Measurements from ENCODE around the gene TMEFF2.

- TF ChIP-seq, protein P1, sequence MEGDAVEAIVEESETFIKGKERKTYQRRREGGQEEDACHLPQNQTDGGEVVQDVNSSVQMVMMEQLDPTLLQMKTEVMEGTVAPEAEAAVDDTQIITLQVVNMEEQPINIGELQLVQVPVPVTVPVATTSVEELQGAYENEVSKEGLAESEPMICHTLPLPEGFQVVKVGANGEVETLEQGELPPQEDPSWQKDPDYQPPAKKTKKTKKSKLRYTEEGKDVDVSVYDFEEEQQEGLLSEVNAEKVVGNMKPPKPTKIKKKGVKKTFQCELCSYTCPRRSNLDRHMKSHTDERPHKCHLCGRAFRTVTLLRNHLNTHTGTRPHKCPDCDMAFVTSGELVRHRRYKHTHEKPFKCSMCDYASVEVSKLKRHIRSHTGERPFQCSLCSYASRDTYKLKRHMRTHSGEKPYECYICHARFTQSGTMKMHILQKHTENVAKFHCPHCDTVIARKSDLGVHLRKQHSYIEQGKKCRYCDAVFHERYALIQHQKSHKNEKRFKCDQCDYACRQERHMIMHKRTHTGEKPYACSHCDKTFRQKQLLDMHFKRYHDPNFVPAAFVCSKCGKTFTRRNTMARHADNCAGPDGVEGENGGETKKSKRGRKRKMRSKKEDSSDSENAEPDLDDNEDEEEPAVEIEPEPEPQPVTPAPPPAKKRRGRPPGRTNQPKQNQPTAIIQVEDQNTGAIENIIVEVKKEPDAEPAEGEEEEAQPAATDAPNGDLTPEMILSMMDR (conservative IDR thresholded peaks at IDR 0.05; ENCODE audit: low read depth in 2 of 2), result no peak
- TF ChIP-seq EZH2 (IDR thresholded peaks at IDR 0.05; ENCODE audit: low read depth, unreplicated experiment) (no peak), ZNF462 (CRISPR knock-in tag; IDR thresholded peaks at IDR 0.05) (no peak), POLR2AphosphoS5 (IDR thresholded peaks at IDR 0.05; ENCODE audit: low read depth) (no peak), ZNF114 (CRISPR knock-in tag; IDR thresholded peaks at IDR 0.05) (no peak), EZH2phosphoT487 (IDR thresholded peaks at IDR 0.05; ENCODE audit: unreplicated experiment) (no peak), NANOG (IDR thresholded peaks at IDR 0.05; ENCODE audit: borderline replicate concordance) (no peak), STAT1 (IDR thresholded peaks at IDR 0.05; ENCODE audit: unreplicated experiment) (no peak), ZNF331 (CRISPR knock-in tag; IDR thresholded peaks at IDR 0.05; ENCODE audit: low read depth) (no peak), JUNB (IDR thresholded peaks at IDR 0.05; ENCODE audit: unreplicated experiment) (no peak), CREB1 (CRISPR knock-in tag; IDR thresholded peaks at IDR 0.05; ENCODE audit: low read depth) (no peak)
- TF ChIP-seq, protein P2, sequence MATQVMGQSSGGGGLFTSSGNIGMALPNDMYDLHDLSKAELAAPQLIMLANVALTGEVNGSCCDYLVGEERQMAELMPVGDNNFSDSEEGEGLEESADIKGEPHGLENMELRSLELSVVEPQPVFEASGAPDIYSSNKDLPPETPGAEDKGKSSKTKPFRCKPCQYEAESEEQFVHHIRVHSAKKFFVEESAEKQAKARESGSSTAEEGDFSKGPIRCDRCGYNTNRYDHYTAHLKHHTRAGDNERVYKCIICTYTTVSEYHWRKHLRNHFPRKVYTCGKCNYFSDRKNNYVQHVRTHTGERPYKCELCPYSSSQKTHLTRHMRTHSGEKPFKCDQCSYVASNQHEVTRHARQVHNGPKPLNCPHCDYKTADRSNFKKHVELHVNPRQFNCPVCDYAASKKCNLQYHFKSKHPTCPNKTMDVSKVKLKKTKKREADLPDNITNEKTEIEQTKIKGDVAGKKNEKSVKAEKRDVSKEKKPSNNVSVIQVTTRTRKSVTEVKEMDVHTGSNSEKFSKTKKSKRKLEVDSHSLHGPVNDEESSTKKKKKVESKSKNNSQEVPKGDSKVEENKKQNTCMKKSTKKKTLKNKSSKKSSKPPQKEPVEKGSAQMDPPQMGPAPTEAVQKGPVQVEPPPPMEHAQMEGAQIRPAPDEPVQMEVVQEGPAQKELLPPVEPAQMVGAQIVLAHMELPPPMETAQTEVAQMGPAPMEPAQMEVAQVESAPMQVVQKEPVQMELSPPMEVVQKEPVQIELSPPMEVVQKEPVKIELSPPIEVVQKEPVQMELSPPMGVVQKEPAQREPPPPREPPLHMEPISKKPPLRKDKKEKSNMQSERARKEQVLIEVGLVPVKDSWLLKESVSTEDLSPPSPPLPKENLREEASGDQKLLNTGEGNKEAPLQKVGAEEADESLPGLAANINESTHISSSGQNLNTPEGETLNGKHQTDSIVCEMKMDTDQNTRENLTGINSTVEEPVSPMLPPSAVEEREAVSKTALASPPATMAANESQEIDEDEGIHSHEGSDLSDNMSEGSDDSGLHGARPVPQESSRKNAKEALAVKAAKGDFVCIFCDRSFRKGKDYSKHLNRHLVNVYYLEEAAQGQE (IDR thresholded peaks at IDR 0.05; ENCODE audit: unreplicated experiment), result no peak
Observed at GRCh38 chr2:191991442-191991841, 203.3 kb downstream of the TMEFF2 start.
